ENCODE measurements around the gene SLC17A4.

DNA sequence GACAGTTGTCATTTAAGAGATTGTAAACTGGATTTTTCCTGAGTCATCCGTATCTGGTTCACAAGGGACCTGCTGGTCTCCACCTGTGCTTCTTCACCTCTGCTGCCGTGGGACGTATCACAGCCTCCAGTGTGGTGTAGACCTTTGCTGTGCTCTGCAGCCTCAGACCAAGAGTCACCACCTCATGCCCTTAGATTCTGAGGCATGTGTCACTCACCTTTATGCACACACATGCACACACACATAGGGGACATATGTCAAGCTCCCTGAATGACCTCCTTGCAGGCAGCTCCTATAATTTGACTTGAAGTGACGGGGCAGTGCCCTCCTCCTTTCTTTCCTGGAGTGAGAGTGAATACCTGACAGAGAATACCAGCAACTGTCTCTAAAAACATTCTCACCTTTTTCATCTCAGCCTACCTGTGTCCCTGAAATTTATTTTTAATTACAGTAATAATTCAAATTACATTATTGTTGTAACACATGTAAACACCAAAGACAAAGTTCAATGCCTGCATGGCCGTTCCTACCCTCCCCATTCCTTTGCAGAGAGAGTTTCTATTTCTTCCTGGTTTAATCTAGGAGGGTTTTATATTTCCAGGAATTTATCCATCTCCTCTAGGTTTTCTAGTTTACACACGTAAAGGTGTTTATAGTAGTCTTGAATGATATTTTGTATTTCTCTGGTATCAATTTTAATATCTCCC, 3.5 kb downstream of the SLC17A4 start:
- TF ChIP-seq, protein P1, sequence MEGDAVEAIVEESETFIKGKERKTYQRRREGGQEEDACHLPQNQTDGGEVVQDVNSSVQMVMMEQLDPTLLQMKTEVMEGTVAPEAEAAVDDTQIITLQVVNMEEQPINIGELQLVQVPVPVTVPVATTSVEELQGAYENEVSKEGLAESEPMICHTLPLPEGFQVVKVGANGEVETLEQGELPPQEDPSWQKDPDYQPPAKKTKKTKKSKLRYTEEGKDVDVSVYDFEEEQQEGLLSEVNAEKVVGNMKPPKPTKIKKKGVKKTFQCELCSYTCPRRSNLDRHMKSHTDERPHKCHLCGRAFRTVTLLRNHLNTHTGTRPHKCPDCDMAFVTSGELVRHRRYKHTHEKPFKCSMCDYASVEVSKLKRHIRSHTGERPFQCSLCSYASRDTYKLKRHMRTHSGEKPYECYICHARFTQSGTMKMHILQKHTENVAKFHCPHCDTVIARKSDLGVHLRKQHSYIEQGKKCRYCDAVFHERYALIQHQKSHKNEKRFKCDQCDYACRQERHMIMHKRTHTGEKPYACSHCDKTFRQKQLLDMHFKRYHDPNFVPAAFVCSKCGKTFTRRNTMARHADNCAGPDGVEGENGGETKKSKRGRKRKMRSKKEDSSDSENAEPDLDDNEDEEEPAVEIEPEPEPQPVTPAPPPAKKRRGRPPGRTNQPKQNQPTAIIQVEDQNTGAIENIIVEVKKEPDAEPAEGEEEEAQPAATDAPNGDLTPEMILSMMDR (IDR thresholded peaks at IDR 0.05; ENCODE audit: extremely low read depth in 1 of 2, insufficient read depth in 1 of 2, low read depth in 1 of 2, low read length in 2 of 2): no peak
- TF ChIP-seq POLR2A (IDR thresholded peaks at IDR 0.05; ENCODE audit: low read depth, low read length): no peak
- TF ChIP-seq POLR2AphosphoS5 (IDR thresholded peaks at IDR 0.05; ENCODE audit: insufficient read depth, low read depth, low read length): no peak
- TF ChIP-seq MYC (IDR thresholded peaks at IDR 0.05; ENCODE audit: low read depth, low read length): no peak
